Activated naive CD4-positive, alpha-beta T cell treated with anti-CD3 and anti-CD28 coated beads, Interleukin-2, amount 50 U/mL, for 72 hours (primary cell): Measurements from ENCODE around the gene RPS10. TPM values are rescaled to one million over a fixed set of nuclear protein-coding genes. Genes with fewer than 3 reads are reported as not detected.

Source experiments
- ATAC-seq, 2 donors: fragments of 150-1000 bp; cut with Tn5 transposase; 2 replicates each; pipeline ENCODE4 v1.10.0; 2021; ENCODE audit warnings: mild to moderate bottlenecking in 2 of 2, moderate library complexity in 2 of 2
- DNase-seq, 2 donors: peaks; one replicate each; pipeline ENCODE4 v3.0.0; 2021 to 2022; ENCODE audit warnings: low spot score in 2 of 2
- H3K27ac Mint-ChIP-seq, 2 donors: one replicate each; pipeline ENCODE4 v1.8.0; 2022; ENCODE audit warnings: mild to moderate bottlenecking in 2 of 2, mixed read lengths in 2 of 2
- H3K36me3 Mint-ChIP-seq, 2 donors: one replicate each; pipeline ENCODE4 v1.8.0; 2022; ENCODE audit warnings: mixed read lengths in 2 of 2
- H3K9me3 Mint-ChIP-seq, 2 donors: one replicate each; pipeline ENCODE4 v1.8.0; 2022; ENCODE audit warnings: mixed read lengths in 2 of 2
- total RNA-seq, 2 donors: library from RNA; stranded (reverse); gene quantifications; one replicate each; pipeline ENCODE4 v1.2.3, GENCODE V29; 2022

RPS10 gene
- total RNA-seq, 2 donors from 2014 or later: 2,345 to 2,565 TPM

GRCh38 chr6:34457742-34458735, 32.2 kb upstream of the RPS10 start:
- Mint-ChIP-seq H3K36me3 (no peaks in the 10 kb centered on the region), H3K27ac (no peak overlapping the region), H3K9me3 (no peaks in the 10 kb centered on the region)
- ATAC-seq (no peak), DNase-seq (no peak)

GRCh38 chr6:34457382-34457741, 31.5 kb upstream of the RPS10 start:
- DNase-seq (no peak), ATAC-seq (no peak)
- H3K36me3 Mint-ChIP-seq: no peaks in the 10 kb centered on the region
- no peaks in the 10 kb centered on the region for H3K9me3 Mint-ChIP-seq
- no peak overlapping the region for H3K27ac Mint-ChIP-seq

- Mint-ChIP-seq H3K27ac (peak overlapping the region in 1 of 2 donors; percentile 36), H3K9me3 (no peaks in the 10 kb centered on the region), H3K36me3 (no peaks in the 10 kb centered on the region)
- ATAC-seq: peak in 1 of 2 donors; percentile 18
- no peak for DNase-seq
Observed at GRCh38 chr6:34455831-34456230, 30.0 kb upstream of the RPS10 start.

- DNase-seq (no peak), ATAC-seq (no peak)
- Mint-ChIP-seq H3K27ac (no peak overlapping the region), H3K9me3 (no peaks in the 10 kb centered on the region), H3K36me3 (no peaks in the 10 kb centered on the region)
Observed at GRCh38 chr6:34451192-34451591, 25.3 kb upstream of the RPS10 start.

- Mint-ChIP-seq H3K27ac (no peak overlapping the region), H3K36me3 (no peaks in the 10 kb centered on the region)
- no peak for ATAC-seq
Observed at GRCh38 chr6:34447910-34448309, 22.0 kb upstream of the RPS10 start.

GRCh38 chr6:34447386-34447785, 21.5 kb upstream of the RPS10 start:
- Mint-ChIP-seq H3K27ac (no peak overlapping the region), H3K9me3 (no peaks in the 10 kb centered on the region), H3K36me3 (no peaks in the 10 kb centered on the region)
- no peak for ATAC-seq
- no peak for DNase-seq

More at GRCh38 chr6:34447910-34448309, 22.0 kb upstream of the RPS10 start:
- H3K9me3 Mint-ChIP-seq: no peaks in the 10 kb centered on the region
- no peak for DNase-seq

GRCh38 chr6:34445313-34445860, 19.5 kb upstream of the RPS10 start:
- Mint-ChIP-seq H3K9me3 (no peaks in the 10 kb centered on the region), H3K27ac (no peak overlapping the region), H3K36me3 (no peaks in the 10 kb centered on the region)
- ATAC-seq (no peak), DNase-seq (no peak)

- Mint-ChIP-seq H3K27ac (no peak overlapping the region), H3K9me3 (peaks cover 6 to 7% of the 10 kb centered on the region in 2 donors), H3K36me3 (peaks cover 0 to 6% of the 10 kb centered on the region in 2 donors)
- no peak for DNase-seq
- ATAC-seq: no peak
Observed at GRCh38 chr6:34441526-34441925, 15.7 kb upstream of the RPS10 start.

GRCh38 chr6:34439442-34439841, 13.6 kb upstream of the RPS10 start:
- H3K36me3 Mint-ChIP-seq: peaks cover 0 to 6% of the 10 kb centered on the region in 2 donors
- ATAC-seq (no peak), DNase-seq (no peak)
- H3K27ac Mint-ChIP-seq: no peak overlapping the region
- peaks cover 6 to 7% of the 10 kb centered on the region in 2 donors for H3K9me3 Mint-ChIP-seq

- peaks cover 6 to 7% of the 10 kb centered on the region in 2 donors for H3K9me3 Mint-ChIP-seq
- H3K36me3 Mint-ChIP-seq: peaks cover 0 to 6% of the 10 kb centered on the region in 2 donors
- DNase-seq: no peak
- H3K27ac Mint-ChIP-seq: no peak overlapping the region
- ATAC-seq: no peak
Observed at GRCh38 chr6:34438705-34439104, 12.8 kb upstream of the RPS10 start.

- Mint-ChIP-seq H3K9me3 (peaks cover 6 to 7% of the 10 kb centered on the region in 2 donors), H3K27ac (no peak overlapping the region), H3K36me3 (peaks cover 0 to 6% of the 10 kb centered on the region in 2 donors)
- ATAC-seq (no peak), DNase-seq (no peak)
Observed at GRCh38 chr6:34437644-34437970, 11.7 kb upstream of the RPS10 start.

GRCh38 chr6:34436803-34437643, 11.2 kb upstream of the RPS10 start:
- peaks cover 0 to 6% of the 10 kb centered on the region in 2 donors for H3K36me3 Mint-ChIP-seq
- ATAC-seq: no peak
- no peak overlapping the region for H3K27ac Mint-ChIP-seq
- DNase-seq: no peak
- H3K9me3 Mint-ChIP-seq: peaks cover 6 to 7% of the 10 kb centered on the region in 2 donors

- H3K27ac Mint-ChIP-seq: no peak overlapping the region
- peaks cover 0 to 6% of the 10 kb centered on the region in 2 donors for H3K36me3 Mint-ChIP-seq
- ATAC-seq (no peak), DNase-seq (no peak)
- peaks cover 6 to 7% of the 10 kb centered on the region in 2 donors for H3K9me3 Mint-ChIP-seq
Observed at GRCh38 chr6:34435916-34436315, 10.0 kb upstream of the RPS10 start.

- no peaks in the 10 kb centered on the region for H3K9me3 Mint-ChIP-seq
- peaks cover 26 to 45% of the 10 kb centered on the region in 2 donors for H3K36me3 Mint-ChIP-seq
- ATAC-seq (no peak), DNase-seq (no peak)
- H3K27ac Mint-ChIP-seq: peak overlapping the region; percentile 98 to 100
Observed at GRCh38 chr6:34425132-34425497, 754 bp downstream of the RPS10 start.

- DNase-seq (no peak), ATAC-seq (no peak)
- H3K27ac Mint-ChIP-seq: peak overlapping the region; percentile 98 to 100
- H3K9me3 Mint-ChIP-seq: no peaks in the 10 kb centered on the region
- peaks cover 26 to 50% of the 10 kb centered on the region in 2 donors for H3K36me3 Mint-ChIP-seq
Observed at GRCh38 chr6:34424200-34425131, 1.4 kb downstream of the RPS10 start.

GRCh38 chr6:34423254-34423653, 2.6 kb downstream of the RPS10 start:
- ATAC-seq: no peak
- no peaks in the 10 kb centered on the region for H3K9me3 Mint-ChIP-seq
- peak overlapping the region; percentile 85 to 98 for H3K27ac Mint-ChIP-seq
- peaks cover 32 to 55% of the 10 kb centered on the region in 2 donors for H3K36me3 Mint-ChIP-seq
- DNase-seq: no peak
